ENCODE measurements around the gene CRB1.
A peak's percentile ranks its signal among the peaks of the same experiment; 100 is the strongest.

CRB1 gene

DNA sequence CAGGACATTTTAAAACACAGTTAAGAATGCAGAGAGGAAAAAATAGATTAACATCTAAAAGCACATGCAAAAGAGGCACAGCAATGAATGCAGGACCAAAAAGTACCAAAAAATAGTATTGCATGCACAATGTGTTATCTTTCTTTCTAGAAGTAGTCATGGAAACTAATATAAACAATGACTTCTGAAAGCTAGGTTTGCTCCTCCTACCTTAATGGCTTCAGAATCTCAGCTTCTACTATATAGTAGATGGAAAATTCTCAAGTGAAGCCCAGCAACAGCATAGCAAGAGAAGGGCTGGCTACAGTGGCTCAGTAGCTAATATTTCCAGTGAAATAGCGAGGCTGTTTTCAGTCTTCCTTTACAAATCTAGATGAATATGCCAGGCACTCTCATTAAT is 125.1 kb downstream of the CRB1 start:
- TF ChIP-seq ZNF565 (CRISPR knock-in tag; conservative IDR thresholded peaks at IDR 0.05; ENCODE audit: low read depth): no peak
- no peak for TF ChIP-seq ESRRG (CRISPR knock-in tag; IDR thresholded peaks at IDR 0.05)
- TF ChIP-seq ISL1 (CRISPR knock-in tag; IDR thresholded peaks at IDR 0.05): no peak
- TF ChIP-seq ZFP30 (CRISPR knock-in tag; IDR thresholded peaks at IDR 0.05): no peak
- TF ChIP-seq ZFP3 (CRISPR knock-in tag; IDR thresholded peaks at IDR 0.05): no peak
- no peak for TF ChIP-seq TOX (CRISPR knock-in tag; IDR thresholded peaks at IDR 0.05; ENCODE audit: borderline replicate concordance)
- no peak for TF ChIP-seq ZNF8 (CRISPR knock-in tag; IDR thresholded peaks at IDR 0.05)
- TF ChIP-seq ARNTL (CRISPR knock-in tag; IDR thresholded peaks at IDR 0.05; ENCODE audit: borderline replicate concordance, low read depth): no peak
- no peak for TF ChIP-seq RARB (CRISPR knock-in tag; IDR thresholded peaks at IDR 0.05)
- TF ChIP-seq BACH2 (CRISPR knock-in tag; IDR thresholded peaks at IDR 0.05; ENCODE audit: borderline replicate concordance): no peak
- ATAC-seq: peak; percentile 22; the same call in 2 of the 3 replicates

DNA sequence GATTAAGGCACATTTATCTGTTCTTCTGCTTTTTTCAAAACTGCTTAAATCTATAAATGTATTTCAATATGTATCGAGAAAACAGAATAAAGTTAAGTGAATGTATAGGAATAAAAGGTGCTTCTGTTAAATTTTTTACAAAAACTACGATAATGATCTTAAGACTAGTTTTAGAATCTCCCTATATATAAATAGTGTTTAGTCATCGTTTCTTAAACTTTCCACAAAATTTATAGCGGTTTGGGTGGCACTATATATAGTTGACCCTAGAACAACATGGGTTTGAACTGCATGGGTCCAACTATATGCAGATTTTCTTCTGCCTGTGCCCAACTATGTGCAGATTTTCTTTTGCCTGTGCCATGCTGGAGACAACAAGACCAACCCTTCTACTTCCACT is 125.7 kb downstream of the CRB1 start:
- ATAC-seq: no peak
- no peak for TF ChIP-seq RARB (CRISPR knock-in tag; IDR thresholded peaks at IDR 0.05)
- TF ChIP-seq GLIS3 (CRISPR knock-in tag; IDR thresholded peaks at IDR 0.05): no peak
- no peak for TF ChIP-seq ZFP30 (CRISPR knock-in tag; IDR thresholded peaks at IDR 0.05)

- TF ChIP-seq ZNF70 (CRISPR knock-in tag; IDR thresholded peaks at IDR 0.05) (no peak), OSR1 (CRISPR knock-in tag; IDR thresholded peaks at IDR 0.05) (no peak), GLIS3 (CRISPR knock-in tag; IDR thresholded peaks at IDR 0.05) (no peak), ZNF565 (CRISPR knock-in tag; conservative IDR thresholded peaks at IDR 0.05; ENCODE audit: low read depth) (no peak), ARNTL (CRISPR knock-in tag; IDR thresholded peaks at IDR 0.05; ENCODE audit: borderline replicate concordance, low read depth) (no peak), POU6F1 (CRISPR knock-in tag; IDR thresholded peaks at IDR 0.05; ENCODE audit: borderline replicate concordance, low read depth) (no peak), BACH2 (CRISPR knock-in tag; IDR thresholded peaks at IDR 0.05; ENCODE audit: borderline replicate concordance) (no peak), ISL1 (CRISPR knock-in tag; IDR thresholded peaks at IDR 0.05) (no peak), ESRRG (CRISPR knock-in tag; IDR thresholded peaks at IDR 0.05) (no peak), ZC3H10 (CRISPR knock-in tag; IDR thresholded peaks at IDR 0.05) (no peak), ZFP30 (CRISPR knock-in tag; IDR thresholded peaks at IDR 0.05) (no peak)
- TF ChIP-seq, protein P1, sequence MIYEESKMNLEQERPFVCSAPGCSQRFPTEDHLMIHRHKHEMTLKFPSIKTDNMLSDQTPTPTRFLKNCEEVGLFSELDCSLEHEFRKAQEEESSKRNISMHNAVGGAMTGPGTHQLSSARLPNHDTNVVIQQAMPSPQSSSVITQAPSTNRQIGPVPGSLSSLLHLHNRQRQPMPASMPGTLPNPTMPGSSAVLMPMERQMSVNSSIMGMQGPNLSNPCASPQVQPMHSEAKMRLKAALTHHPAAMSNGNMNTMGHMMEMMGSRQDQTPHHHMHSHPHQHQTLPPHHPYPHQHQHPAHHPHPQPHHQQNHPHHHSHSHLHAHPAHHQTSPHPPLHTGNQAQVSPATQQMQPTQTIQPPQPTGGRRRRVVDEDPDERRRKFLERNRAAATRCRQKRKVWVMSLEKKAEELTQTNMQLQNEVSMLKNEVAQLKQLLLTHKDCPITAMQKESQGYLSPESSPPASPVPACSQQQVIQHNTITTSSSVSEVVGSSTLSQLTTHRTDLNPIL (CRISPR knock-in tag; IDR thresholded peaks at IDR 0.05; ENCODE audit: low read depth): no peak
- ATAC-seq: no peak
These were observed 127.0 kb downstream of the CRB1 start for GRCh38 chr1:197394831-197395608.

- ATAC-seq: no peak
- no peak for TF ChIP-seq ZNF565 (CRISPR knock-in tag; conservative IDR thresholded peaks at IDR 0.05; ENCODE audit: low read depth)
- no peak for TF ChIP-seq PATZ1 (CRISPR knock-in tag; IDR thresholded peaks at IDR 0.05; ENCODE audit: borderline replicate concordance)
- no peak for TF ChIP-seq TSHZ2 (CRISPR knock-in tag; IDR thresholded peaks at IDR 0.05)
- no peak for TF ChIP-seq ZFP30 (CRISPR knock-in tag; IDR thresholded peaks at IDR 0.05)
- TF ChIP-seq ESRRG (CRISPR knock-in tag; IDR thresholded peaks at IDR 0.05): no peak
- no peak for TF ChIP-seq PPARA (CRISPR knock-in tag; IDR thresholded peaks at IDR 0.05; ENCODE audit: borderline replicate concordance)
- no peak for TF ChIP-seq OSR1 (CRISPR knock-in tag; IDR thresholded peaks at IDR 0.05)
- no peak for TF ChIP-seq ARNTL (CRISPR knock-in tag; IDR thresholded peaks at IDR 0.05; ENCODE audit: borderline replicate concordance, low read depth)
These were observed 129.8 kb downstream of the CRB1 start for GRCh38 chr1:197397895-197398294.

All from SK-N-SH treated with all-trans-retinoic acid at 6 μM for 48 hours (cell line).